Upper lobe of left lung (tissue), 4 donors: ENCODE measurements around the gene PTPRF.

Experiments used
- CTCF ChIP-seq, 6 experiments: fragments of 450-650 bp in 4 of 6; fragments of 200-600 bp in 2 of 6; sonication (generic) in 2 of 6; IDR thresholded peaks; one replicate each; pipeline ENCODE4 v1.5.1; 2016 to 2019; ENCODE audit warnings: antibody characterized with exemption in 6 of 6
- POLR2A ChIP-seq, 4 donors: fragments of 450-650 bp; IDR thresholded peaks; one replicate each; pipeline ENCODE4 v1.5.1; 2016 to 2017; ENCODE audit warnings: antibody characterized with exemption in 4 of 4, mild to moderate bottlenecking in 2 of 4
- POLR2AphosphoS5 ChIP-seq, 2 donors: sonication (generic); formaldehyde crosslinking; IDR thresholded peaks; one replicate each; pipeline ENCODE4 v1.5.1; 2017; ENCODE audit warnings: antibody characterized with exemption in 2 of 2

GRCh38 chr1:43636006-43636641, 105.4 kb downstream of the PTPRF start:
- TF ChIP-seq POLR2A (IDR thresholded peaks at IDR 0.05): no peak
- no peak for TF ChIP-seq CTCF (IDR thresholded peaks at IDR 0.05)
- TF ChIP-seq POLR2AphosphoS5 (IDR thresholded peaks at IDR 0.05): no peak
